HFFc6 (cell line): Measurements from ENCODE around the gene ADAMTSL2. TPM values are rescaled to one million over a fixed set of nuclear protein-coding genes. Genes with fewer than 3 reads are reported as not detected.

Experiments used
- DNase-seq: peaks from one replicate; pipeline ENCODE4 v3.0.0-alpha.2; 2018
- H3K27ac Mint-ChIP-seq: 2 replicates; pipeline ENCODE4 v1.8.0; 2020; ENCODE audit warnings: mild to moderate bottlenecking, mixed read lengths
- H3K27me3 Mint-ChIP-seq: 2 replicates; pipeline ENCODE4 v1.8.0; 2021; ENCODE audit warnings: mild to moderate bottlenecking, moderate library complexity, mixed read lengths; ENCODE audit not compliant: insufficient read depth
- H3K36me3 Mint-ChIP-seq: 2 replicates; pipeline ENCODE4 v1.8.0; 2021; ENCODE audit warnings: low read depth, mixed read lengths
- H3K4me1 Mint-ChIP-seq: 2 replicates; pipeline ENCODE4 v1.8.0; 2020; ENCODE audit warnings: low read depth, mixed read lengths
- H3K4me3 Mint-ChIP-seq: 2 replicates; pipeline ENCODE4 v1.8.0; 2020; ENCODE audit warnings: mild to moderate bottlenecking, moderate library complexity, mixed read lengths
- H3K9me3 Mint-ChIP-seq: 2 replicates; pipeline ENCODE4 v1.8.0; 2020; ENCODE audit warnings: mild to moderate bottlenecking, mixed read lengths
- total RNA-seq, 6 experiments: library from RNA; stranded (reverse); fragmentation: NEBNext Ultra II Directional; extraction: Animal tissue kit (Norgen Biotek cat#: 25700); gene quantifications; 2 replicates in 1 of 6; 3 replicates in 5 of 6; pipeline ENCODE4 v1.2.3, GENCODE V29; 2021
- TF ChIP-seq, protein P1 (sequence below): fragments of 200-600 bp; sonication (generic); IDR thresholded peaks from 2 replicates; pipeline ENCODE4 v1.5.0; 2021; ENCODE audit warnings: antibody characterized with exemption, mild to moderate bottlenecking

ADAMTSL2 gene
- total RNA-seq, 6 experiments from 2014 or later = 0.05 to 0.07 (median 0.06) TPM; not detected in 3

DNA sequence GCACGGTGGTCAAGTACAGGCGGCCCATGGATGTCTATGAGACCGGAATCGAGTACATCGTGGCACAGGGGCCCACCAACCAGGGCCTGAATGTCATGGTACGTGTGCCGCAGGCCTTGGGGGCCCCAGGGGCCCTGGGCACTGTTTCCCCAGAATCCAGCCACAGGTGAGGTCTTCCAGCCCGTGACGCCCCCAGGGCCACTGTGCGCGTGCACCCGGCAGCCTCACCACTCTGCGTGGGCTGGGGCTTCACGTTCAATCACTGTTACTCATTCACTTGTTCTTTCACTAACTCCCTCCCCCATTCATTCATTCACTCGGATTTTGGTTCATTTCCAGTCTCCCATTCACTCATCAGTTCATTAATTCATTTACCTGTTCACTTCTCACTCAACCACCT is 12.6 kb downstream of the ADAMTSL2 start:
- TF ChIP-seq, protein P1, sequence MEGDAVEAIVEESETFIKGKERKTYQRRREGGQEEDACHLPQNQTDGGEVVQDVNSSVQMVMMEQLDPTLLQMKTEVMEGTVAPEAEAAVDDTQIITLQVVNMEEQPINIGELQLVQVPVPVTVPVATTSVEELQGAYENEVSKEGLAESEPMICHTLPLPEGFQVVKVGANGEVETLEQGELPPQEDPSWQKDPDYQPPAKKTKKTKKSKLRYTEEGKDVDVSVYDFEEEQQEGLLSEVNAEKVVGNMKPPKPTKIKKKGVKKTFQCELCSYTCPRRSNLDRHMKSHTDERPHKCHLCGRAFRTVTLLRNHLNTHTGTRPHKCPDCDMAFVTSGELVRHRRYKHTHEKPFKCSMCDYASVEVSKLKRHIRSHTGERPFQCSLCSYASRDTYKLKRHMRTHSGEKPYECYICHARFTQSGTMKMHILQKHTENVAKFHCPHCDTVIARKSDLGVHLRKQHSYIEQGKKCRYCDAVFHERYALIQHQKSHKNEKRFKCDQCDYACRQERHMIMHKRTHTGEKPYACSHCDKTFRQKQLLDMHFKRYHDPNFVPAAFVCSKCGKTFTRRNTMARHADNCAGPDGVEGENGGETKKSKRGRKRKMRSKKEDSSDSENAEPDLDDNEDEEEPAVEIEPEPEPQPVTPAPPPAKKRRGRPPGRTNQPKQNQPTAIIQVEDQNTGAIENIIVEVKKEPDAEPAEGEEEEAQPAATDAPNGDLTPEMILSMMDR = no peak
- H3K9me3 Mint-ChIP-seq = no peaks in the 10 kb centered on the region
- H3K4me1 Mint-ChIP-seq = no peaks in the 10 kb centered on the region
- no peak overlapping the region for H3K27ac Mint-ChIP-seq
- H3K4me3 Mint-ChIP-seq = no peak overlapping the region
- peaks cover 49% of the 10 kb centered on the region for H3K27me3 Mint-ChIP-seq
- no peak for DNase-seq
- no peaks in the 10 kb centered on the region for H3K36me3 Mint-ChIP-seq

DNA sequence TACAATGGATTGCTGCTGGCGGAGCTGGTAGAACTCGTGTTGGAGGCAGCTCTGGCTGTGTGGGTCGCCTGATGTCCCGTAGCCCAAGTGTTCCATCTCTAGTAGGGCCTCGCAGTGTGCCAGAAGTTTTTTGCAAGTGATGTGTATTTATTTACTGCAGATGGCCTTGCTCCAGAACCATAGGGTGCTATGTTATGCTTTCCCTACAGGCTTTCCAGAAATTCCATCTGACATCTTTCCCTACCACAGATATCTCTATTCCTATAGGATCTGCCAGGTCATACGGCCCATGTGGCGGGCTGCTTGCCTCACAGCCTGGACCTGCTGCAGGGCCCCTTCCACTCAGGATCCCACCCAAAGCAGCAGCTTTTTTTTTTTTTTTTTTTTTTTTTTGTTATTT is 16.9 kb downstream of the ADAMTSL2 start:
- H3K27ac Mint-ChIP-seq = no peak overlapping the region
- H3K9me3 Mint-ChIP-seq = no peaks in the 10 kb centered on the region
- H3K4me3 Mint-ChIP-seq = no peak overlapping the region
- TF ChIP-seq, protein P1 = no peak
- DNase-seq = no peak
- H3K36me3 Mint-ChIP-seq = no peaks in the 10 kb centered on the region
- H3K4me1 Mint-ChIP-seq = no peaks in the 10 kb centered on the region
- H3K27me3 Mint-ChIP-seq = peaks cover 29% of the 10 kb centered on the region

DNA sequence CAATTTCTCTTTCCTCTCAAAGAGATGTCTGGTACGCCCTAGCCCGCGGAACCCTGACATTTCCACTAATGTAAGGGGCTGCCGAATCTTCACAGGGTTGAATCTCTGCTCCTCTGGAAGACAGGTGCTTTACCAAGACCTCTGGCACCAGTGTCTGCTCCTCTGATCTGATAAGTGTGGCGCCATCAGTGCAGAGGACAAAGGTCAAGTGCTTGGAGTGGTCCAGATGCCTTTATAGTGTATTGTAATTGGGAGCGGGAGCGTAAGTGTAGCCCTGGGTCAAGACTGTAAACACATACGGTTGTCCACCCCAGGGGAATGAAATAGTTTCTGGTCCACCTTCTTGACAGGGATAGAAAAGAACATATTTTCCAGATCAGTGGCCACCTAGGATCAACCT is 17.7 kb downstream of the ADAMTSL2 start:
- H3K27ac Mint-ChIP-seq = no peak overlapping the region
- H3K36me3 Mint-ChIP-seq = no peaks in the 10 kb centered on the region
- H3K27me3 Mint-ChIP-seq = peaks cover 28% of the 10 kb centered on the region
- no peaks in the 10 kb centered on the region for H3K4me1 Mint-ChIP-seq
- TF ChIP-seq, protein P1 = no peak
- DNase-seq = no peak
- no peak overlapping the region for H3K4me3 Mint-ChIP-seq
- no peaks in the 10 kb centered on the region for H3K9me3 Mint-ChIP-seq

DNA sequence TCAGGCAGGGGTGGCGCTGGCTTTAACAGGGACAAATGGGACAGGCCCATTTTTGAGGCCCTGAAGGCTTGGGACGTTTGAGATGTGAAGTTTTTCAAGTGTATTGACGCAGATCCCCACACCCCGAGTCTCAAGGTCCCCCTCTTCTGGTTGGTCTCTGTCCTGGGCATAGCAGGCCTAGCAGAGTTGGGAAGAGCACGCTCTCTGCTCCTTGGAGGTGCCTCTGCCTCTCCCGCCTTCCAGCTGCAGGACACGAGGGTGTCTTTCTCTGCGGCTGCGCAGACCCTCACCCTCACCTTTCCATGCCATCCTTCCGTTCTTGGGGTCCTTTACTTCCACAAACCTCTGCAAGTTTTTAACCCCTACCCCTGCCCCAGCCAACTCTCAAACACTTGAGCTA is 18.6 kb downstream of the ADAMTSL2 start:
- H3K4me3 Mint-ChIP-seq = no peak overlapping the region
- no peak overlapping the region for H3K27ac Mint-ChIP-seq
- H3K36me3 Mint-ChIP-seq = no peaks in the 10 kb centered on the region
- H3K9me3 Mint-ChIP-seq = no peaks in the 10 kb centered on the region
- TF ChIP-seq, protein P1 = no peak
- peaks cover 7% of the 10 kb centered on the region for H3K4me1 Mint-ChIP-seq
- H3K27me3 Mint-ChIP-seq = peaks cover 21% of the 10 kb centered on the region
- DNase-seq = no peak

DNA sequence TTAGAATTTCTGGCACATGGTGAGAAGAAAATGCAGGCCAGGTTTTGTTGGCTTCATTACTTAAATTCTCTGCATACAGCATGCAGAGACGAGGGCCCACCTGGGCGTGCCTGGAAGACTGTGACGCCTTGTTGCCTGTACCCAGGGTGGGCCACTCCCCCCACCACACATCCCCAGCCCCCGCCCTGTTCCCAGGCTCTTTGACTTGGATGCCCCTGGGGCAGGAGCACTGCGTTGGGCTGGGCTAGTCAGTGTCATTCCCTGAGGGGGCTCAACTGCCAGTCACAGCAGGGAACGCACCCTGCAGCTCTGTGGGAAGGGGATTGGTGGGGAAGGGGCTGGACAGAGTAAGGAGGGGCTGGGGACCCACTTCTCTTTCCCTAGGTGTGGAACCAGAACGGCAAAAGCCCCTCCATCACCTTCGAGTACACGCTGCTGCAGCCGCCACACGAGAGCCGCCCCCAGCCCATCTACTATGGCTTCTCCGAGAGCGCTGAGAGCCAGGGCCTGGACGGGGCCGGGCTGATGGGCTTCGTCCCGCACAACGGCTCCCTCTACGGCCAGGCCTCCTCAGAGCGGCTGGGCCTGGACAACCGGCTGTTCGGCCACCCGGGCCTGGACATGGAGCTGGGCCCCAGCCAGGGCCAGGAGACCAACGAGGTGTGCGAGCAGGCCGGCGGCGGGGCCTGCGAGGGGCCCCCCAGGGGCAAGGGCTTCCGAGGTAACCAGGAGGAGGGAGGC is 19.6 kb downstream of the ADAMTSL2 start:
- no peak for DNase-seq
- H3K27ac Mint-ChIP-seq = no peak overlapping the region
- H3K36me3 Mint-ChIP-seq = no peaks in the 10 kb centered on the region
- H3K4me3 Mint-ChIP-seq = no peak overlapping the region
- peaks cover 19% of the 10 kb centered on the region for H3K27me3 Mint-ChIP-seq
- H3K9me3 Mint-ChIP-seq = no peaks in the 10 kb centered on the region
- TF ChIP-seq, protein P1 = no peak
- peaks cover 18% of the 10 kb centered on the region for H3K4me1 Mint-ChIP-seq
